Kidney epithelial cell (primary cell): ENCODE data around the gene CAV2. TPM values are rescaled to one million over a fixed set of nuclear protein-coding genes. Genes with fewer than 3 reads are reported as not detected.

Experiments
- DNase-seq: peaks from one replicate; pipeline ENCODE4 v3.0.0-alpha.2; 2010; ENCODE audit warnings: low read depth
- H3K27me3 ChIP-seq: 2 replicates; pipeline ENCODE4 v1.6.0; 2011; ENCODE audit warnings: low read length; ENCODE audit not compliant: control insufficient read depth, insufficient read depth
- H3K36me3 ChIP-seq: 2 replicates; pipeline ENCODE4 v1.5.1; 2011; ENCODE audit warnings: low read length; ENCODE audit not compliant: control insufficient read depth, insufficient read depth
- H3K4me3 ChIP-seq: 2 replicates; pipeline ENCODE4 v1.5.1; 2011; ENCODE audit warnings: low read depth, mild to moderate bottlenecking, control low read depth, low read length
- CTCF ChIP-seq: IDR thresholded peaks from 2 replicates; pipeline ENCODE4 v1.5.1; 2011; ENCODE audit warnings: mild to moderate bottlenecking, moderate library complexity, low read length, control low read depth, inconsistent platforms; ENCODE audit not compliant: insufficient read depth, poor library complexity, severe bottlenecking
- total RNA-seq: library from RNA; depleted of rRNA; stranded (reverse); fragments of >200 nt; gene quantifications from 2 replicates; pipeline ENCODE4 v1.2.3, GENCODE V29; 2015

The CAV2 gene
- total RNA-seq, 1 donor from 2014 or later = 53.5 TPM

GRCh38 chr7:116553168-116553964 is 53.8 kb downstream of the CAV2 start:
- no peak overlapping the region for H3K4me3 ChIP-seq
- no peak for DNase-seq
- no peaks in the 10 kb centered on the region for H3K36me3 ChIP-seq
- no peak for TF ChIP-seq CTCF
- H3K27me3 ChIP-seq = no peaks in the 10 kb centered on the region

GRCh38 chr7:116554436-116554835 is 54.9 kb downstream of the CAV2 start:
- peaks cover 1% of the 10 kb centered on the region for H3K36me3 ChIP-seq
- no peak for TF ChIP-seq CTCF
- DNase-seq = no peak
- no peaks in the 10 kb centered on the region for H3K27me3 ChIP-seq
- H3K4me3 ChIP-seq = no peak overlapping the region

GRCh38 chr7:116554911-116555310 is 55.4 kb downstream of the CAV2 start:
- H3K36me3 ChIP-seq = peaks cover 1% of the 10 kb centered on the region
- TF ChIP-seq CTCF = no peak
- no peak overlapping the region for H3K4me3 ChIP-seq
- DNase-seq = no peak
- H3K27me3 ChIP-seq = no peaks in the 10 kb centered on the region

- no peak for DNase-seq
- TF ChIP-seq CTCF = no peak
- Histone ChIP-seq H3K27me3 (no peaks in the 10 kb centered on the region), H3K4me3 (no peak overlapping the region), H3K36me3 (peaks cover 3% of the 10 kb centered on the region)
These were observed 57.6 kb downstream of the CAV2 start for GRCh38 chr7:116557066-116557585.

- Histone ChIP-seq H3K27me3 (no peaks in the 10 kb centered on the region), H3K4me3 (no peak overlapping the region), H3K36me3 (peaks cover 3% of the 10 kb centered on the region)
- DNase-seq = no peak
- no peak for TF ChIP-seq CTCF
These were observed 58.4 kb downstream of the CAV2 start for GRCh38 chr7:116557901-116558300.

Other genes with a start within 250 kb of the CAV2 start
- gene CAV1, start 25.3 kb downstream of the CAV2 start, total RNA-seq = 15.8 and 19.4 TPM in 2 replicates
- 158 and 161 TPM in 2 replicates for gene MET, start 172.5 kb downstream of the CAV2 start, total RNA-seq